HEK293 (cell line): Measurements from ENCODE around the gene MALRD1.

Experiments used
- YY1 ChIP-seq: fragments of 450-650 bp; formaldehyde crosslinking; IDR thresholded peaks from 2 replicates; pipeline ENCODE4 v1.5.1; 2018; ENCODE audit warnings: missing biosample characterization, missing genetic modification characterization
- TF ChIP-seq, protein P1 (sequence below): fragments of 450-650 bp; formaldehyde crosslinking; IDR thresholded peaks from 2 replicates; pipeline ENCODE4 v1.5.1; 2016; ENCODE audit warnings: missing biosample characterization, missing genetic modification characterization
- TF ChIP-seq, protein P2 (sequence below): fragments of 450-650 bp; formaldehyde crosslinking; IDR thresholded peaks from 2 replicates; pipeline ENCODE4 v1.5.1; 2016; ENCODE audit warnings: missing biosample characterization, missing genetic modification characterization, low read depth

DNA sequence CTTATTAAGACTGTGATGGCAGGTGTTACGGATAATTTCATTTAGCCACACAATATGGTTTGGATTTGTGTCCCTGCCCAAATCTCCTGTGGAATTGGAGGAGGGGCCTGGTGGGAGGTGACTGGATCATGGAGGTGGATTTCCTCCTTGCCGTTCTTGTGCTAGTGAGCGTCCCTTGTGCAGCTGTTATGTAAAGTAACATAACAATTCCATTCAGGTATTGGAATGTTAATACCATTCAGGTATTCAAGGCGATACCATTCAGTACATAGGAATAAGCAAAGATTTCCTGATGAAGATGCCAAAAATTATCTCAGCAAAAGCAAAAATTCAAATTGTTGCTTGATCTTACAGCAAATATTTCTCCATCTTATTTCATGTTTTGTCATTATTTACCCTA is 735.1 kb downstream of the MALRD1 start:
- TF ChIP-seq, protein P1, sequence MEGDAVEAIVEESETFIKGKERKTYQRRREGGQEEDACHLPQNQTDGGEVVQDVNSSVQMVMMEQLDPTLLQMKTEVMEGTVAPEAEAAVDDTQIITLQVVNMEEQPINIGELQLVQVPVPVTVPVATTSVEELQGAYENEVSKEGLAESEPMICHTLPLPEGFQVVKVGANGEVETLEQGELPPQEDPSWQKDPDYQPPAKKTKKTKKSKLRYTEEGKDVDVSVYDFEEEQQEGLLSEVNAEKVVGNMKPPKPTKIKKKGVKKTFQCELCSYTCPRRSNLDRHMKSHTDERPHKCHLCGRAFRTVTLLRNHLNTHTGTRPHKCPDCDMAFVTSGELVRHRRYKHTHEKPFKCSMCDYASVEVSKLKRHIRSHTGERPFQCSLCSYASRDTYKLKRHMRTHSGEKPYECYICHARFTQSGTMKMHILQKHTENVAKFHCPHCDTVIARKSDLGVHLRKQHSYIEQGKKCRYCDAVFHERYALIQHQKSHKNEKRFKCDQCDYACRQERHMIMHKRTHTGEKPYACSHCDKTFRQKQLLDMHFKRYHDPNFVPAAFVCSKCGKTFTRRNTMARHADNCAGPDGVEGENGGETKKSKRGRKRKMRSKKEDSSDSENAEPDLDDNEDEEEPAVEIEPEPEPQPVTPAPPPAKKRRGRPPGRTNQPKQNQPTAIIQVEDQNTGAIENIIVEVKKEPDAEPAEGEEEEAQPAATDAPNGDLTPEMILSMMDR (tag by site-specific recombination) = no peak
- TF ChIP-seq, protein P2, sequence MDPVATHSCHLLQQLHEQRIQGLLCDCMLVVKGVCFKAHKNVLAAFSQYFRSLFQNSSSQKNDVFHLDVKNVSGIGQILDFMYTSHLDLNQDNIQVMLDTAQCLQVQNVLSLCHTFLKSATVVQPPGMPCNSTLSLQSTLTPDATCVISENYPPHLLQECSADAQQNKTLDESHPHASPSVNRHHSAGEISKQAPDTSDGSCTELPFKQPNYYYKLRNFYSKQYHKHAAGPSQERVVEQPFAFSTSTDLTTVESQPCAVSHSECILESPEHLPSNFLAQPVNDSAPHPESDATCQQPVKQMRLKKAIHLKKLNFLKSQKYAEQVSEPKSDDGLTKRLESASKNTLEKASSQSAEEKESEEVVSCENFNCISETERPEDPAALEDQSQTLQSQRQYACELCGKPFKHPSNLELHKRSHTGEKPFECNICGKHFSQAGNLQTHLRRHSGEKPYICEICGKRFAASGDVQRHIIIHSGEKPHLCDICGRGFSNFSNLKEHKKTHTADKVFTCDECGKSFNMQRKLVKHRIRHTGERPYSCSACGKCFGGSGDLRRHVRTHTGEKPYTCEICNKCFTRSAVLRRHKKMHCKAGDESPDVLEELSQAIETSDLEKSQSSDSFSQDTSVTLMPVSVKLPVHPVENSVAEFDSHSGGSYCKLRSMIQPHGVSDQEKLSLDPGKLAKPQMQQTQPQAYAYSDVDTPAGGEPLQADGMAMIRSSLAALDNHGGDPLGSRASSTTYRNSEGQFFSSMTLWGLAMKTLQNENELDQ (tag by site-specific recombination) = no peak
- TF ChIP-seq YY1 (tag by site-specific recombination) = no peak
